T-helper 17 cell (primary cell): Measurements from ENCODE around the gene DOK6. TPM values are rescaled to one million over a fixed set of nuclear protein-coding genes. Genes with fewer than 3 reads are reported as not detected.
"Not testable (repeated sequence)": the region's sequence is repeated elsewhere in the genome, so short reads cannot be mapped to it uniquely, and the experiment has no call there.

Experiments
- ATAC-seq: fragments of 150-1000 bp; cut with Tn5 transposase; 2 replicates; pipeline ENCODE4 v1.10.0; 2021; ENCODE audit warnings: mild to moderate bottlenecking, moderate library complexity
- DNase-seq, 3 donors: peaks; one replicate each; pipeline versions ENCODE4 v3.0.0 to v3.0.0-alpha.2; 2020 to 2021
- H3K9me3 ChIP-seq: one replicate; pipeline ENCODE4 v1.7.0; 2013; ENCODE audit warnings: low read length, mild to moderate bottlenecking; ENCODE audit not compliant: control insufficient read depth, poor library complexity, severe bottlenecking
- H3K27ac Mint-ChIP-seq: one replicate; pipeline ENCODE4 v1.8.0; 2022; ENCODE audit warnings: mild to moderate bottlenecking, moderate library complexity, mixed read lengths
- H3K27me3 Mint-ChIP-seq: one replicate; pipeline ENCODE4 v1.8.0; 2022; ENCODE audit warnings: mixed read lengths
- H3K36me3 Mint-ChIP-seq: one replicate; pipeline ENCODE4 v1.8.0; 2022; ENCODE audit warnings: low read depth, mixed read lengths
- H3K4me1 Mint-ChIP-seq: one replicate; pipeline ENCODE4 v1.8.0; 2022; ENCODE audit warnings: mild to moderate bottlenecking, mixed read lengths
- H3K4me3 Mint-ChIP-seq: one replicate; pipeline ENCODE4 v1.8.0; 2022; ENCODE audit warnings: mild to moderate bottlenecking, moderate library complexity, mixed read lengths
- total RNA-seq, 4 donors: library from RNA in 2 of 4; stranded (reverse) in 2 of 4; gene quantifications; one replicate each; pipeline ENCODE4 v1.2.3 and lab custom pipeline; 2022 to 2026

The DOK6 gene
- total RNA-seq, 2 donors from 2014 or later = 0.05 TPM; not detected in 1

- H3K9me3 ChIP-seq = no peaks in the 10 kb centered on the region
- H3K36me3 Mint-ChIP-seq = peaks cover 3% of the 10 kb centered on the region
- DNase-seq (no peak), ATAC-seq (no peak)
- no peak overlapping the region for H3K27ac Mint-ChIP-seq
- no peak overlapping the region for H3K4me3 Mint-ChIP-seq
- peaks cover 25% of the 10 kb centered on the region for H3K27me3 Mint-ChIP-seq
- peaks cover 4% of the 10 kb centered on the region for H3K4me1 Mint-ChIP-seq
Measured at GRCh38 chr18:69658103-69658502, 257.4 kb downstream of the DOK6 start.

GRCh38 chr18:69658685-69659084, 258.0 kb downstream of the DOK6 start:
- Mint-ChIP-seq H3K27ac (no peak overlapping the region), H3K4me3 (no peak overlapping the region), H3K36me3 (peaks cover 3% of the 10 kb centered on the region), H3K4me1 (peaks cover 4% of the 10 kb centered on the region), H3K27me3 (peaks cover 19% of the 10 kb centered on the region)
- ATAC-seq = no peak
- no peak for DNase-seq
- H3K9me3 ChIP-seq = no peaks in the 10 kb centered on the region

DNA sequence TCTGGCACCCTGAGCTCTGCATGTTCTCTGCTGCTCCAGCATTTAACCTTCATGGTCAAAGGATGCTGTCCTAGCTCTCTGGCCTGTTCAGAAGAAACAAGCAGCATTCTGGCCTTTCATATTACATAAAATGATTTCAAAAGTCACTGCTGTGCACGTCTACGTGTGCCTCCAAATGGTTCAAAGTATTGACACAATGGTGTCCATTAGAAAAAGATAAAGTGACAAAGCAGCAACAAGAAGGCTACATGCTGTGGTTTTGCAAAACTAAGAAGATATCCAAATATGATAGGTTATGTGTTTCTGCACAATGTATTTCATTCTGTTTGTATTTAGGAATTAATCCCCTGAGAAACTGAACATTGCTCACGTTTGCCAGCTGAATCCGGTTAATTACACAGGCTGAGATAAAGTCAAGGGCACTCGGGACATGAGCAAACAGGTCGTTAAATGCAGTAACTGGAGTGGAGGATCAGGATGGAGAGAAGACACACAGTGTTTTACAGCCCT, 258.5 kb downstream of the DOK6 start:
- Mint-ChIP-seq H3K4me3 (no peak overlapping the region), H3K27me3 (peaks cover 14% of the 10 kb centered on the region), H3K27ac (no peak overlapping the region), H3K36me3 (no peaks in the 10 kb centered on the region), H3K4me1 (peaks cover 4% of the 10 kb centered on the region)
- H3K9me3 ChIP-seq = no peaks in the 10 kb centered on the region
- no peak for DNase-seq
- ATAC-seq = no peak

- peak overlapping the region; percentile 2 for H3K27ac Mint-ChIP-seq
- not testable (repeated sequence) for H3K27me3 Mint-ChIP-seq, H3K4me1 Mint-ChIP-seq, ATAC-seq, H3K36me3 Mint-ChIP-seq, H3K9me3 ChIP-seq, H3K4me3 Mint-ChIP-seq, DNase-seq
Measured at GRCh38 chr18:69662090-69662489, 261.4 kb downstream of the DOK6 start.

DNA sequence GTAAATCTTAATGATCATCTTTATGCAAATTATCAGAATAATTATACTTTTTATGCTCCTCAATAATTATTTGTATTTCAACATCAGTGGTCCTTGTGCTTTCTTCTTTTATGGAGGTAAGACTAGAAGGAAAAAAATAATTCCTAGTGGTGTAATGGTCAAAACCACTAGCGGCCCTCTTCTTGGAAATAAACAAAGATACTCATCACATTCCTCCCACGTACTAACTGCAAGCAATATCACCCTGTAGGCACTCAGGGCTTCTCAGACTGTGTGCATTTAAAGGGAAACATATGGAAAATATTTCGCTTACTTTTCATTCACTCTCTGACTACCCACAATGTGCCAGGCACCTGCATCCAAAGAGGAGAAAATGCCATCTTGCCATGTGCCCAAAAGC, 263.7 kb downstream of the DOK6 start:
- ATAC-seq (no peak), DNase-seq (no peak)
- Mint-ChIP-seq H3K36me3 (peaks cover 2% of the 10 kb centered on the region), H3K4me3 (no peak overlapping the region), H3K27me3 (peaks cover 4% of the 10 kb centered on the region), H3K27ac (no peak overlapping the region), H3K4me1 (peaks cover 6% of the 10 kb centered on the region)
- no peaks in the 10 kb centered on the region for H3K9me3 ChIP-seq

DNA sequence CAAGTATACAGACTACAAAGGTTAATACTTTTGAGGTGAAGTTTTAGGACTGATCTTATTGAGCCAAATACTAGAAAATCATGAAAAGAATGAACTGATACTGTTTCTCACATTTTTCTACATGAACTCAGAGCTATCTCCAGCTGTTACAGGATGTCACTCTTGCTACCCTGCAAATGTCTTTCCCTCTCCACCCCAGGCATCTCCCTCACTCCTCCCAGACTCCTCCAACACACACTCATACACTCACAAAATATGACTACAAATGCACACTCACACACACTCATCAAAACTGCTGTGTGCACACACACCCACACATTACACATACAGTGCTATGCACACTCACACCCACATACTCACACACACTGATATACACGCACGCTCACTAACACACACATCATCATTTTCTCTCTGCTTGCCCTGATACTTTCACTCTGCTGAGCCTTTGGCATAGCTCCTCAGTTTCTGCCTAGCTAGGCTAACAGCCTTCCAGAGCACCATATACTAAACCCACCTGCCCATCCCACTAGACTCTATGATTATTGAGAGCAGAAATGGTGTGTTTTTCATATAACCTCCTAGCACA, 273.7 kb downstream of the DOK6 start:
- Mint-ChIP-seq H3K27ac (no peak overlapping the region), H3K27me3 (peaks cover 9% of the 10 kb centered on the region), H3K4me1 (peaks cover 4% of the 10 kb centered on the region), H3K4me3 (no peak overlapping the region), H3K36me3 (peaks cover 3% of the 10 kb centered on the region)
- no peaks in the 10 kb centered on the region for H3K9me3 ChIP-seq
- ATAC-seq (no peak), DNase-seq (no peak)

DNA sequence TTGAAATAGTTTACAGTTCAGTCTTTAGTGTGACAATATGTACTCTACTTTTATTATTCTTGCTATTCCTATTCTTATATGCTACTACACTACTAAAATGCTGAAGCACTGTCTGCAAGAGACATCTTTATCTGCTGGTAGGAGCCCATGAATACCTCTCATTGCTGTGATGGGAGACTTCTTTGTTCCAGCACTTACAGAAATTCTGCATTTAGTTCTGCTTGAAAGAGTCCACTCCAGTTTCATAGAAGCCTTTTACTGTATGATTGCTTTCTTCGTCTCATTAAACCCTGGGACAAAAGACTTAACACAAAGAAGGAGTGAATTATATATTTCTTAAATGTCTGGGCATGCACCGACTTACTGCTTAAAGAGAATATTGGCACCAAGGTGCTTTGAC, 274.3 kb downstream of the DOK6 start:
- Mint-ChIP-seq H3K4me3 (no peak overlapping the region), H3K27ac (no peak overlapping the region), H3K27me3 (peaks cover 6% of the 10 kb centered on the region), H3K36me3 (peaks cover 3% of the 10 kb centered on the region), H3K4me1 (peaks cover 4% of the 10 kb centered on the region)
- ATAC-seq = no peak
- DNase-seq = no peak
- no peaks in the 10 kb centered on the region for H3K9me3 ChIP-seq

DNA sequence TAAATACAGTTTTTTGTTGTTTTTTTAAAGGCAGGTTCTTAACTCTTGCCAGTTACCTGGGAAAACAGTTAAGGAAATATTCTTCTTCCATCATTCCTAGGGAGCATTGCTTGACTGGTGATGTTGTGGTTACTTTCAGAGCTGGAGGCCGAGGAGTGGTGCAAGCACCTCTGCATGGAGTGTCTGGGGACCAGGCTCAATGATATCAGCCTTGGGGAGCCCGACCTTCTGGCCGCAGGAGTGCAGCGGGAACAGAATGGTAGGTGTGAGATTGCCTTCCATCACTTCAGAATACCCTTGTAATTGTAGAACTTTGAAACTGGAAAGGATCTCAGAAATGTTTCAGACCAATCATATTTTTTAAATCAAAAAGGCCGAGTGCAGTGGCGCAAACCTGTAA, 276.9 kb downstream of the DOK6 start:
- Mint-ChIP-seq H3K36me3 (peaks cover 3% of the 10 kb centered on the region), H3K4me3 (no peak overlapping the region), H3K27ac (no peak overlapping the region), H3K27me3 (no peaks in the 10 kb centered on the region), H3K4me1 (peaks cover 7% of the 10 kb centered on the region)
- no peak for DNase-seq
- no peaks in the 10 kb centered on the region for H3K9me3 ChIP-seq
- no peak for ATAC-seq

DNA sequence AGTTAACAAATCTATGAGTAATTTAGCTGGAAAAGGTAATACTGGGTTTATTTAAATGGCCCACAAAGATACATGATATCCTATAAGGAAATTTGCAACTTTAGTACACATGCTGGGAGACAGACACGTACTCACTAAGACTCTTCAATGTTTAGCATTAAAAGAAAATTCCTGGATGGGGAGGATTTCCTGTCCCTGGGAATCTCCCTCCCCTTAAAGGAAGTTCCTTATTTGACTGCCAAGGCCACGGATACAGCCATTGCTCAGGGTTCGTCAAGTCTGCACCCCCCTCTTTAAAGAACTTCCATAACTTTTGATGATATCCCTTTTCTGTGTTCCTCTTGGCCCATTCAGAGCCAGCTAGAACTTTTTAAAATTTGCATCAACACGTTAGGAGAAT, 279.4 kb downstream of the DOK6 start:
- no peaks in the 10 kb centered on the region for H3K36me3 Mint-ChIP-seq
- peaks cover 3% of the 10 kb centered on the region for H3K4me1 Mint-ChIP-seq
- no peak for ATAC-seq
- no peaks in the 10 kb centered on the region for H3K9me3 ChIP-seq
- H3K4me3 Mint-ChIP-seq = no peak overlapping the region
- no peak overlapping the region for H3K27ac Mint-ChIP-seq
- H3K27me3 Mint-ChIP-seq = peaks cover 5% of the 10 kb centered on the region
- no peak for DNase-seq

DNA sequence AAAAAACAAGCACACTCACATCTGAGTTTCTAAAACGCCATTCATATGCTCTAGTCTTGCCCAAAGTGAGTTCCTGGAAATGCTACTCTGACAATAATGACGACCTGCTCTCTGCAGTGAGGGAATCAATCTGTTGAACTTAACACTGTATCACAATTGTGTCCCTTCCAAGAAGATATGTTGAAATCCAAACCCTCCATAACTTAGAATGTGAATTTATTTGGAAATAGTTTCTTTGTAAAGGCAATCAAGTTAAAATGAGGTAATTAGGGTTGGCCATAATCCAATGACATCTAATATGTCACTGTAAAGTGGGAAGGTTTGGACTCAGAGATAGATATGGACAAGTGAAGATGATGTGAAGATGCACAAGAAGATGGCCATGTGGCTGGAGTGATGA, 282.5 kb downstream of the DOK6 start:
- no peaks in the 10 kb centered on the region for H3K9me3 ChIP-seq
- Mint-ChIP-seq H3K4me1 (peaks cover 3% of the 10 kb centered on the region), H3K27ac (no peak overlapping the region), H3K27me3 (peaks cover 5% of the 10 kb centered on the region), H3K4me3 (no peak overlapping the region), H3K36me3 (no peaks in the 10 kb centered on the region)
- DNase-seq (no peak), ATAC-seq (no peak)

DNA sequence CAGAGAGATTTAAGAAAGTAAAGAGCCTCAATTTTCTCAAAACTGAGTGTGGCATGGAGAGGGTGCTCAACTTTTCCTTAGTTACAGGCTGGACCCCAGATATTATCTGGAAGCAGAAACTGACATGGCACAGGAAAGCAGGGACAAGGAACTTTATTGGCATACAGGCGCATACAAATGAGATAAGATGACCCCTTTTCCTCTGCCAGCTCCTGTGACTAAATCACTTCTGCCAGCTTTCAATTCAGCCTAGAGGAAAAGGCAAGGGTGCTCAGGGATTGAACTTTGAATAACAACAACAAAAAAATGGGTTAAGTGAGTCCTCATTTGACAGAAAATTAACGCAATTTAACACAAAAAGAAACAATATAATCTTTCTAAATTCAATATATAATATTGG, 284.1 kb downstream of the DOK6 start:
- peaks cover 5% of the 10 kb centered on the region for H3K27me3 Mint-ChIP-seq
- peaks cover 3% of the 10 kb centered on the region for H3K4me1 Mint-ChIP-seq
- DNase-seq (no peak), ATAC-seq (no peak)
- no peak overlapping the region for H3K27ac Mint-ChIP-seq
- no peak overlapping the region for H3K4me3 Mint-ChIP-seq
- no peaks in the 10 kb centered on the region for H3K9me3 ChIP-seq
- H3K36me3 Mint-ChIP-seq = no peaks in the 10 kb centered on the region

GRCh38 chr18:69686861-69687260, 286.2 kb downstream of the DOK6 start:
- Mint-ChIP-seq H3K27me3 (peaks cover 5% of the 10 kb centered on the region), H3K4me3 (no peak overlapping the region), H3K4me1 (peaks cover 6% of the 10 kb centered on the region), H3K27ac (no peak overlapping the region), H3K36me3 (no peaks in the 10 kb centered on the region)
- no peak for ATAC-seq
- no peaks in the 10 kb centered on the region for H3K9me3 ChIP-seq
- DNase-seq = no peak

- H3K4me1 Mint-ChIP-seq = peaks cover 3% of the 10 kb centered on the region
- ATAC-seq (no peak), DNase-seq (no peak)
- no peaks in the 10 kb centered on the region for H3K9me3 ChIP-seq
- H3K27me3 Mint-ChIP-seq = no peaks in the 10 kb centered on the region
- no peak overlapping the region for H3K4me3 Mint-ChIP-seq
- no peak overlapping the region for H3K27ac Mint-ChIP-seq
- no peaks in the 10 kb centered on the region for H3K36me3 Mint-ChIP-seq
Measured at GRCh38 chr18:69689121-69689759, 288.6 kb downstream of the DOK6 start.
